NCI-H2107 treated with DMSO at 0.1 percent for 48 hours (cell line): ENCODE measurements around the gene AREG.

Source experiments
- DNase-seq: peaks from one replicate; lab custom pipeline; 2025; ENCODE audit not compliant: unreplicated experiment; lab: John Stamatoyannopoulos, UW

Gene AREG

GRCh38 chr4:74456849-74457395, 12.0 kb downstream of the AREG start:
- no peak for DNase-seq

GRCh38 chr4:74460833-74461232, 15.9 kb downstream of the AREG start:
- DNase-seq = no peak

GRCh38 chr4:74463123-74463522, 18.2 kb downstream of the AREG start:
- DNase-seq = no peak

DNA sequence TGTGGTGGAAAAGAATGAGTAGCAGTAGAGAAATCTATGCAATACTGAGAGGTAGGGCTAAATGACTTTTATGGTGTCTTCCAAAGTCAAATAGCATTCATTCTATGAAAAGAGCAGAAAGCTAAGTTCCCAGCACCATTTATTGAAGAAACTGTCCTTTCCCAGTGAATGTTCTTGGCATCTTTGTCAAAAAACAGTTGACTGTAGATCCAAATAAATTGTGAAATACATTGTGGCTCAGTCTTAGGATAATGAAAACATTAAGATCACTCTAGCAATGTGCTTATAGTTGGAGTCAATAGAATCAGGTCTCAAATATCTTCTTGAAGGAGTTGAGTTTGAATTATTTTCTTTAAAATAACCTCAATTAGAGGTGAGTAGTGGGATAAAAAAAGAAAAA, 19.4 kb downstream of the AREG start:
- no peak for DNase-seq

GRCh38 chr4:74466242-74466641, 21.3 kb downstream of the AREG start:
- no peak for DNase-seq

DNA sequence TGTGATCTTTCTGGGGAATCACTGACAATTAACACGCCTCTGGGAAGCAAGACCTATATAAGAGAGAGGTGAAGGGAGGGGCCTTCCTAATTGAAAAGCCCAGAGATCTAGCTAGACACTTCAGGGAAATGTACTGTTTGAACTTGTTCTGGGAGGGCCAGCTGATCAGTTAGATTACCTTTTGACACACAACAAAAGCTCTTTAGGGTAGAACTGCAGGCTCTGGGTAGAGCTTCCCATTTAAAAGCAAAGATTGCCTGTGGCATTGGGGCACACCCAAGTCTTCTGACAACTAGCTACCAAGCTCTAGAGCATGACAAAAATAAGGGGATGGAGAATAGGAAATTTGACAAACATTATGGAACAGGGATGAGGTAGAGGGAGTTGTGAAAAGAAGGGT, 26.3 kb downstream of the AREG start:
- no peak for DNase-seq

- no peak for DNase-seq
These were observed 28.3 kb downstream of the AREG start for GRCh38 chr4:74473155-74473811.

GRCh38 chr4:74474345-74475090, 29.6 kb downstream of the AREG start:
- no peak for DNase-seq

- DNase-seq = no peak
These were observed 30.3 kb downstream of the AREG start for GRCh38 chr4:74475091-74475800.

DNA sequence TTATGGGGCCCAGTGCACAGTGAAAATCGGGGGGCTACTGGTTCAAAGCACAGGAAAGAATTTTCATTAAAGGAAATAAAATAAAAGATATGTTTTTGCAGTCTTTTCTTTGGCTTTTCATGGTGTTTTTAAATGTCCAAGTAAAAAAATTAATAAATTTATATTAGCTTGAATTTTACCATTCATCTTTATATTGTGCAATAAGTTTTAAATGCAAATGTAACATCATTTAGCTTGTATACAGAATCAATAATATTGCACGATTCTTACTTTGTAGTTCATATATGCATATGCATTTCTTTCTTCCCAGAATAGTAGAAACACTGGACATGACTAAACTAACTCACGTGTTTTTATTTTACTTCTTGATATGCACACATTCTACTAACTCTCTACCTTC, 31.0 kb downstream of the AREG start:
- DNase-seq = no peak

GRCh38 chr4:74479009-74479408, 34.1 kb downstream of the AREG start:
- DNase-seq = no peak

GRCh38 chr4:74480267-74480666, 35.3 kb downstream of the AREG start:
- DNase-seq = no peak

DNA sequence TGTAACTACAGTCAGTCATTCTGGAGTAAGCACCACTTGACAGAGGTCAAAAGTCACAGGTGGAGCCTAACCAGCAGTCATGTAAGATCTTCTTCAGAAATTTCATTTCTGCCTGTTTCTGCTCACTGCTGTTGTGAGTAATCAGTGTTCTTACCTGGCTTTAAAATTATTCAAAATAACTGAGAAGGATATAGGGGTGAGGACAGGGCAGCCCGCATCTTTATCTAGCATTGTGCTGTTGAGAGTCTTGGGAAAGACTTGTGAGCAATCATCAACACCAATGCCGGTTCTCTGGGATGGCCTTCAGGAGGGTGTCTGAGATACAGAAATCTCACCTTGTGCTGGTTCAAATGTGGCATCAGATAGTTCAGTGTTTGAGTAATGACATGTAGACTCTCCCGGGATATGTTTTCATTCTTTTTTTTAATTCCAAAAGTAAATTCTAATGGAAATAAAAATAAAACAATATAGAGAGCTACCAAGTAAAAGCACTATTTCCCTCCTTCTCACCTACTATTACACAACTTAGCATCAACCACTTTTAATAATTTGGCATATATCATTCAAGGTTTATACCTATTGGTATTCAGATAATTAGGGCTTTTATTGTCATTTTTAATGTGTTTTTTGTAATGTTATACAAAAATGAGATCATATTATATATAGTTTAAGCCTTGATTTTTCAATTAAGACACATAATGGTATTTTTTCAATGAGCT, 37.1 kb downstream of the AREG start:
- DNase-seq = no peak

DNA sequence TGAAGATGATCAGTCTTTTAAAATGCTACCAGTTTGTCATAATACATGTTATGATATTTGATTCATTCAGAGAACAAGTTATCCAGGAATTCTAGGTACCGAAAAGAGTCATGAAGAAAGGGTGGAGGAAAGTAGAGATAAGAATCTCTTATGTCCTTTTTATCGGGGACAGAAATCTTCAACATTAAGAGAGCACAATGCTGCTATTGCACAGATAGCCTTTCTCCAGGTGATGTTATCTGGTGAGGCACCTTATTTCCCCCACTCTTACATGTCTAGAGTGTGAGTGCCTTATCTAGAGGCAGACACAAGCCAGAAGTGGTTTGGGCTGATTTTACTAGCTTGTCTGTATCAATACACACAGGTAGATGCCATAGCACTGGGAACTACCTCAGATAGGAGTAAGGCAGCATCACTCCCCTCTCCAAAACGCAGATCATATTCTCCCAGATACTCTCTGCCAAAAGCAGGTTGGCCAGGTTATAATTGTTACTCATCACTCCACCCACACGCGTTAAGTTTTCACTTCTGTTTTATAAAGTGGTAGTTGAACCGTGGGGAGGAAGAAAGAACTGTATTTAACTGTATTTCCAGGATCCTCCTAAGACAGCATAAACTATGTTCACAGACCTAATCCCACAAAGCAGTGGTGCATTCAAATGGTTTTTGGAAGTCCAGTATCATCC, 38.4 kb downstream of the AREG start:
- no peak for DNase-seq

DNA sequence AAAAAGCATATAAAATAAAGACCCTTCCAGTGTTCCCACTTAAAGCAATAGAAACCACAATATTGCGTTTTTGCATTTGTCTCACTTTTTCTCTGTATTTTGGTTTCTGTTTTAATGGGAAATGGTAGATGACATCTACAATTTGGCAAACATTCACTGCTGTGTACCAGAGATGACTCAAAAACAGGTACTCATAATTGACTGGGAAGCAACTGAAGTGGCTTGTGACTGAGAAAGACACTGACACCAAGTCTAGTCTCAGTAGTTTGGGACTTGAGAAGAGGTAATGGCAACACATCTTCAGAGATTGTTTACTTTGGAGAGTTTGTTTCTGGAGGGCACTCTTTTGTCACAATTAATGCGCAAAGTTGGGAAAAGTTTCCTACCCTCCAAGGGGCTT, 42.0 kb downstream of the AREG start:
- DNase-seq = no peak

DNA sequence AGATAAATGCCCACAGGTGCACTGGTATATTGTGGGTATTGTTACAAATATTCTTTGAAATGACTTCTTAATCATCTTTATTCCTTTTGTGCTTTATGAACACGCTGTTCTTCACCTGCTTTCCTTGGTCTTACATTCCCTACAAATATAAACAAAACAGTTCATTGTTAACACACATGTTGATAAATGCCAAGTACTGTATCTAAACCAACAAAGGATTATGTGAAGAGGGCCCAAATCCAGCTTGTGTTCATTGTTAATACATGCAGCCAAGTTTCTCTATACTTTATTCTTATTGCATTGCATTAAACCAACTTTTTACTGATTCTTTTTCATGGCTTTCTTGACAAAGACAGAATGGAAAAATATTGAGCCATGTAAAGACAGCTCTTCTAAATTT, 42.8 kb downstream of the AREG start:
- DNase-seq = no peak

- DNase-seq = no peak
These were observed 45.8 kb downstream of the AREG start for GRCh38 chr4:74490736-74491135.

GRCh38 chr4:74499986-74500781, 55.2 kb downstream of the AREG start:
- DNase-seq = no peak

DNA sequence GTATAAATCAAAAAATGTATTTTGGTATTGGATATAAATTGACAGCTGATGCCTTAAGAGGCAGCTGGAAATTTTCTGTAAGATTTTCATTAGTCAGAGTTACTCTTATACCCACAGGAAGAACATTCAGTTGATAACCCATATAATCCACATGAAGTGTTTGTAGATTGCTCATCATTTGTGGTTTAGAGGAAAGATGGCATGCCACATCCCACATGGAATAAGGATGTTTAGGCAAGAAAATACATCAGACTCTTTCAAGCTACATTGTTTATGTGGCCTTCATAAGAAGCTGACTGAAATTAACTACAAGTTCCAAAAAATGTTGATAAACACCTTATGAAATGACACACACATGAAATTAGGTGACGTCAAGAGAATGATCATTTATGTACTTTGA, 56.6 kb downstream of the AREG start:
- no peak for DNase-seq

DNA sequence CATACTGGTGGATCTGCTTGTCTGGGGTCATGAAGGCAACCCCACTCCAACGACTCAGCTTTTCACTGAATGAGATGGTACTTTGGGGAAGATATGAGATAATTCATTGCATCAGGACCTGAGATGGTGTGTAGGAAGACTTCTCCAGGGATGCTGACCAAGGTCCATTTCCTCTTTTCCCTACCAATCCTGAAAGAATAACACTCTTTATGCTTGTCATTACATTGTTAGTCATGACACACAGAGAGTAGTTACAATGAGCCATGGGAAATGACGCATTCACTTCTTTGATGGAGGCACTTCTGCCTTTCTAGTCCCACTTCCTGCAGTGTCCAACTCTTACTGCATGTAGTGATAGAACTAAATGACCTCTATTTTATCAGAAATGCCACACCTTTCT, 58.6 kb downstream of the AREG start:
- no peak for DNase-seq
